Activated T-cell treated with anti-CD3 and anti-CD28 coated beads for 4 hours (primary cell): ENCODE results near the gene SMAD6.

ENCODE experiments used
- DNase-seq: peaks from one replicate; pipeline ENCODE4 v3.0.0-alpha.2; 2020

Gene SMAD6

DNA sequence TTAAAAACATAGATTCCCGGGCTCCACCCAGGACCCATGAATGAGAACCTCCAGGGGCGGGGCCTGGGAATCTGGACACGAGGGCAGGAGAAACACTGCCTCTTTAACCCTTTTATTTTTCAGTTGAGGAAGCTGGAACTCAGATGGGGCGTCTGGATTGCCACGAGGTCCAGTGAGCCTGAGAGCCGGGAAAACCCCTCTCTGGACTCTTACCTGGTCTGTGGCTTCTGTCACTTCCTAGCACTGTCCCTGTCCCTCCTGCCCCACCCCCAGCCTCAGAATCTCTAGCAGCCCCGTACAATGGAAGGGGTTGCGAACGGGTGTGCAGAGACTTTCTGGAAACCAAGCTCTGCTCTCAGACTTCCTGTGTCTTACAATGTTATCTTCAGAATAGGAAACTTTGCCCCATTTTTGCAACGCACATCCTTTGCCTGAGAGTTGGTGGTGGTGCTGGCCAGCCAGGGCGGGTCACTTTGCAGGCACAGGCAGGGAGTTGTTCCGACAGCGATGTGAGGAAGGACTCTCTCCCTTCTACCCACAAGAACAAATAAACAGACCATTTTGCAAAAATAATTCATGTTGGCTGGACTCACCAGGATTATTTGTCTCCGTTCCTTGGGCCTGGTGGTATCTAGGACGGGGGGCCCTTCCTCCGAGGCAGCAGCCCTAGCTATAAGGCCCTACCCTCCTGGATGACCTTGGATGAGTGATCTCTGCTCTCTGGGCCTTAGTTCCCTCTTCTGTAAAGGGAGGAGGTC lies 59.1 kb downstream of the SMAD6 start:
- no peak for DNase-seq

DNA sequence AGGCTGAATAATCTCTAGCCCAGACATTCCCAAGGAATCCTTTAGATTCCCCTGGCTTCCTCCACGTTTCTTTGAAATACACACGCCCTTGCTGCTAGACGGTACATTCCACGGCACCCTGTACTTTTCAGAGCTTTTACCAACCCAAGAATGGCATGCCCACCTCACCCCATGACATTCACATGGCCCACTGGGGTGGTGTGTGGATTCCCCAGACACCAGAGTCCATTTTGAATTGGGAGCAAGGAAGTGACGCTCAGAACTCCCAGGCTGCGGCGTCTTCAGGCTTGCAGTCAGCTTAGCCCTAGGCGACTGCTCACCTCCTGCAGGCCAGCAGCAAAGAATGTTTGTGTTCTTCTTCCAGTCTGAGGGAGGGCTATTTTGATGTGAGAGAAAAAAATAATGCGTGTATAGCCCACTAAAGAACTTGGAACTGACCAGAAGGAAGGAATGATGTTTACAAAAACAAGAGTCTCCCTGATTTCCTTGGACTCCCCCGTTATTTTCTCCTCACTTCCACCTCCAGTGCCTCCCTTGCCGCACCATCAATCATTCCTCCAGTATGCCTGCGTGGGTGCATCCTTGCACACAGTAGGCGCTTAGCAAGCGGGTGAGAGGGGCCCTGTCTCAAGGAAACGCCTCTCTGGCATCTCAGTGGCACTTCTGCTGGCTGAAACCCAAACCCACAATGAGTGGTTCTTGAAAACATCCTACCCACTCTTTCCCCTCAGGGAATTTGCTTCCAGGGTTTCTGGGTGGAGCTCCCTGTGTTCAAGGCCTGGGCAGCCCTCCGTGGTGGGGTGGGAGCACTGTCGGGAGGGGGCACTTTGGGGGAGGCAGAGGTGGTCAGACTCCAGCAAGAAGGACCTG lies 59.9 kb downstream of the SMAD6 start:
- DNase-seq: no peak

DNA sequence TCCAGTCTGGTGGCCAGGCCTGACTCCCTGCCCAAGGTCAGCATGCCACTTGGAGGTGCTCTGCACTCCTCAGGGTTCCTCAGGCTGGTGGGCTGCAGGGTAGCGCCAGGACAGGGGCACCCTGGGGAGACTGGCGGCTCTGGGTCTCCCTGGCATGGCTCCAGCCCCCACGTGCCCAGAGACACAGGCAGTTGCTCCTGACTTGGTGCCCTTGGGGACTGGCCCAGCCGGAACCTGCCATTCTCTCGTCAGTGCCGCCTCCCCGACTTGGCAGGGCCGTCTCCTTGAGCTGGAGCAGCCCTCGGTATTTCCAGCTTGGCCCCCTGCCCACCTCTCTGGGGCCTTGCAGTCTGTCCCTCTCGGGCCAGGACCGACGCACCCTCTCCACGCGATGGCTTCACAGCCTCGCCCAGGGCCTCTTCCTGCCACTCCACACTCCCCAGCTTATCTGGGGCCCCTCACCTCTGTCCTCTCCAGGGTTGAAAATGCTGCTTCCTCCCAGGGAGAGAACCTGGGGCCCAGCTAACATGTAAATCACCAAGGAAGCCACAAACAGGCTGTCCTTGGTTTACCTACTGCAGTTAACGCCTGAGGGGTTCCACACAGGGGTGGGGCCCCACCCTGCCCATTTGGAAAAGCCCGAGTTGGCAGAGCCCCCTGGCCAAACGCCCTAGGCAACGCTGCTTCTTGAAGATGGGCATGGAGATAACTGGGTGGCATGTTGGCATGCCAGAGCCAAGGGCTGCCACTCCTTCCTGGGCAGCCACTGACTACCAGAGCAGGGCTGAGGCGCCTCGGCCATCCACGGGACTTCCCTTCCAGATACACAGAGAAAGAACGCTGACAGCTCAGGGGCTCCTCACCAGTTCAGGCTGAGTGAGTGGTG lies 61.4 kb downstream of the SMAD6 start:
- DNase-seq: no peak

DNA sequence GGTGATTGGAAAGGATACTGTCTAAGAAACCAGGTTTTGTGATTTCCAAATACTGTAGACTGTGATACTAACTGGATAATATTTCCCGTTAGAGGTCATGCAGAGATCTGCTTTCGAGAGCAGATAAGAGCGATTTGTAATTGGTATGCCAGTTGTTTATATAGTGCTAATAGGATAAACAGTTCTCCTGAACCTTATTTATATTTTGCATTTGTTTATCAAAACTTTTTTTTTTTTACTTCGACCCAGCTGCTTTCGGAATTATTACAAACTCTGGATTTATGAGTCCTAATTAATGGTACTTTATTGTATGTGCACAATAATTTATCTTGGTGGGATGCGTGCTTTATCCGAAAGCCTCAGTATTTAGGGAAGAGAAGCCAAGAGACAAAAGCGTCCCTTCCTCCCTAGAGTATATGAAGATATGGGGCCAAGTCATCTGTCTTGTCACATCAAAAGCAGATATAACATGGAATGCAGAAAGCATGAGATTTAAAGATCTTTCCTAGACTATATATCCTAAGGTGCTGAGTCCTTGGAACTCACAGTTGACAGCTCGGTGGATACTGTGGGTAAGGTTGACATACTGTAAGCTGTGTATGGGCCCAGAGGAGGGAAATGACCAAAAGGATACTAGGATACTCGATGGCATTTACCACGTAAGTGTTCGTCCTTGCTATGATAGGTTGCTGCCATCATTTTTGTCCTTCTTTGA lies 62.2 kb downstream of the SMAD6 start:
- DNase-seq: no peak

- DNase-seq: no peak
These were observed 63.6 kb downstream of the SMAD6 start for GRCh38 chr15:66765478-66766281.

GRCh38 chr15:66766282-66767230 lies 64.5 kb downstream of the SMAD6 start:
- DNase-seq: no peak

- no peak for DNase-seq
These were observed 65.2 kb downstream of the SMAD6 start for GRCh38 chr15:66767240-66767659.

- DNase-seq: no peak
These were observed 67.0 kb downstream of the SMAD6 start for GRCh38 chr15:66768987-66769386.

- no peak for DNase-seq
These were observed 68.7 kb downstream of the SMAD6 start for GRCh38 chr15:66770518-66771350.

DNA sequence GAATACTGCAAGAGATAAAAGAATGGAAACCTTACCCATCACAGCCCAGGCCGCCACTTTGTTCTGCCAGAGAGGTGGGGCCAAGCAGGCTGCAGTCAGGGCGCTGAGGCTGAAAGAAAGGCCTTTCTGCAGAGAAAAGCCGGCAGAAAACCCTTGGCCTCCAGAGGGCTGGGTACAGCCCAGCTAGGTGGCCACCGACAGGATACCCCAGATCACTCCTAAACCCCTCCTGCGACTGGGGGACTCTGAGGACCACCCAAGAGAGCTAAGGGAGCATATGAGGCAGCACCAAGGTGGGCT lies 69.3 kb downstream of the SMAD6 start:
- no peak for DNase-seq

- DNase-seq: no peak
These were observed 70.6 kb downstream of the SMAD6 start for GRCh38 chr15:66772604-66773128.

GRCh38 chr15:66773129-66773873 lies 71.3 kb downstream of the SMAD6 start:
- no peak for DNase-seq

GRCh38 chr15:66774001-66774814 lies 72.2 kb downstream of the SMAD6 start:
- peak; percentile 14 for DNase-seq

DNA sequence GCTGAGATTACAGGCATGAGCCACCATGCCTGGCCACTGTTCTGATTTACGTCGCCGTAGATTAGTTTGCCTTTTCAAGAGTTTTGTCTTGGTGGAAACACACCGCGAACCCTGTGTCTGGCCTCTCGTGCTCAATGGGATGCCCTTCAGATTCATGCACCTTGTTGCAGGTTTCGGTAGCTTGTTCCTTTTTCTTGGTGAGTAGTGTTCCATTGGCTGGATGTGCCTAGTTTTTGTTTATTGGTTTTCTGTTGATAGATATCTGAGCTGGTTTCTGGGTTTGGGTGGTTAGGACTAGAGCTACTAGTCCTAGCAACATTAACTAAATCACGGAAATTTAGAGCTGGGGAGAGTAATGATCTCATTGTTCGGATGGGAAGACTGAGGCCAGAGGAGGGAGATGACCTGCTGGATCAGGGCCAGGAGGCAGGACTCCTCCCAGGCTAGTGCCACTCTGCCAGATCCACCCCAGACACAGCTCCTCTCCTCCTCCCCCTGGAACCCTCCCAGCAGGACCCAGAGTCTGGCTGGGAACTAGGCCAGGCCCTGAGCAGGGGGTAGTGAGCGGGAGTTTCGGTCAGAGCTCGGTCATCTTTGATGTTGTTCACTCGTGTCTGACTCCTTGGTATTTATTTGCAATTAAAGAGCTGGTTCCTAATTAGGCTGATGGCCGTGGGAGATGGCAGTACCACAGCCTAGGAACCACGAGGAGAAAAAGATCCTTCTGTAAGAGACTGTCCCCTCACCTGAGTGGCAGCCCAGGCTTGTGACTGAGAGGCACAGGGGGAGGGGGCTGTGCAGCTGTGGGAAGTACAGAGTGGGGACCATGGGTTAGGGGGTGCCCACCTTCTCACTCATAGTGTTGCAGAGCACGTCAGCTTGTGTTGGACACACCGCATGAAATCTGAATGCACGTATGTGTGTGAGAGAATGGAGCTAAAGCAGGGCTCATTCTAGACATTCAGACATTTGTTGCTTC lies 73.4 kb downstream of the SMAD6 start:
- DNase-seq: no peak

- no peak for DNase-seq
These were observed 75.0 kb downstream of the SMAD6 start for GRCh38 chr15:66777054-66777453.

- no peak for DNase-seq
These were observed 75.7 kb downstream of the SMAD6 start for GRCh38 chr15:66777596-66778313.
